Erythroblast (primary cell): ENCODE data around the gene SLC23A2.

Experiments used
- DNase-seq, 2 experiments: peaks; one replicate each; lab custom pipeline; 2025; lab: John Stamatoyannopoulos, UW
- GATA1 ChIP-seq: IDR thresholded peaks from 2 replicates; pipeline ENCODE4 v1.6.1; 2011; ENCODE audit warnings: low read depth, mild to moderate bottlenecking, control low read depth, low read length, moderate library complexity
- POLR2A ChIP-seq: IDR thresholded peaks from 2 replicates; pipeline ENCODE4 v1.6.1; 2011; ENCODE audit warnings: mild to moderate bottlenecking, low read length

SLC23A2 gene

DNA sequence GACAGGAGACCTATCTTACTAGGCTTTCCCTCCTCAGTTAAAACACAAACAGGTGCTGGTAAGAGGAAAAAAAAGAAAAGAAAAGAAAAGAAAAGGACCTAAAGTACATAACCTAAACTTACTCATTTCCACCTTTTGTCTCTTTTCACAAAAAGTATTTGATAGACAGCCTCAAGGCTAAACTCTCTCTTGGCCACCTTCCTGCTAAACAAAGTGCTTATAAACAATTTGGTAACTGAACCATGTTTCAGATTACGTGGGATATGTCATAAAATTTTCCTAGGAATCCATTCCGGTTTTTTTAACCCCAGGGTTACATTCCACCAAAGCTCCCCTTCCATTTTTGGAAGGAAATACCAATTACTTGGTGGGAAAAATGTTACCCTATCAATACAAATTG, 170.6 kb downstream of the SLC23A2 start:
- no peak for DNase-seq
- TF ChIP-seq POLR2A: no peak
- no peak for TF ChIP-seq GATA1

DNA sequence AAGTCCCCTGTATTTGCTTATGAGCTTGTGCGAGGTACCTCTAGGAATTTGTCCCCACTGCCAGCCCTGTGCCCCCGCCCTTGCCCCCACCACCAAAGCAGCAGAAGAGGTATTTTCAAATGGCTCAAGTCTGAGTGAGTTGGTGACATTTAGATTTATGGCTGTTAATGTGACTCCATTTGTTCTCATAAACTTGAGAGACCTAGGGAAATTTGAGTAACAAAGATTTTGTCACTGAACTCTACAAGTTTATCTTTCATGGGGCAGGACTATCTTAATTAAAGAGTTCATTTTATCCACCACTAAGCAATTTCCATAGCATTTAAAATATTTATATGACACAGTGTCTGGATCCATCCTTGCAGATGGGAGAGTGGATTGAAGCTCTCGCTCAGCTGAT, 171.1 kb downstream of the SLC23A2 start:
- DNase-seq: no peak
- no peak for TF ChIP-seq POLR2A

DNA sequence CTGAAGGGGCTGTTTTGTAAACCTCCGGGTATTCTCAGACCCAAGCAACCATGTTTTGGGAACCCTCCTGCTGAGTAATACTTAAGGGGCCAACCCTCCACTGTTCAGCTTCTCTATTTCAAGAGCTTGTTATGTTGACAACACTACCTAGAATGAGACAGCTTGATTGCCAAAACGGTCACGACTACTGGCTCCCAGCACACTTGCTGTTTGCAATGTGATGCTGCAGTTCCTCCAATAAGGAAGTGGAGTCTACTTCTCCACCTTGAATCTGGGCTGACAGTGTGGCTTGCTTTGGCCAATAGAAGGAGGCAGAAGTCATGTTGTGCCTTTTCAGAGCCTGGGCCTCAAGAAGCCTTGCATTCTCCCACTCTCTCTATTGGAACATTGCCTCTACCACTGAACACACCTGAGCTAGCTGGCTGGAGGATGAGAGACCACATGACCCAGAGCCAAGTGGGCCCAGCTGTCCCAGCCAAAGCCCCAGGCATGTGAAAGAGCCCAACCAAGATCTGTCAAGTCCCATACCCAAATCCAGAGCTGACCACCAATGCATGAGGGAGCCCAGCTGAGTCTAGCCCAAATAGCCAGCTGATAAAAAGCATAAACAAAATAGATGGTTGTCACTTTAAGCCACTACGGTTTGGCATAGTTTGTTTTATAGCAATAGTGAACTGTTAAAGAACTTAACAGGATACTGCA, 171.6 kb downstream of the SLC23A2 start:
- TF ChIP-seq GATA1: no peak
- no peak for TF ChIP-seq POLR2A

DNA sequence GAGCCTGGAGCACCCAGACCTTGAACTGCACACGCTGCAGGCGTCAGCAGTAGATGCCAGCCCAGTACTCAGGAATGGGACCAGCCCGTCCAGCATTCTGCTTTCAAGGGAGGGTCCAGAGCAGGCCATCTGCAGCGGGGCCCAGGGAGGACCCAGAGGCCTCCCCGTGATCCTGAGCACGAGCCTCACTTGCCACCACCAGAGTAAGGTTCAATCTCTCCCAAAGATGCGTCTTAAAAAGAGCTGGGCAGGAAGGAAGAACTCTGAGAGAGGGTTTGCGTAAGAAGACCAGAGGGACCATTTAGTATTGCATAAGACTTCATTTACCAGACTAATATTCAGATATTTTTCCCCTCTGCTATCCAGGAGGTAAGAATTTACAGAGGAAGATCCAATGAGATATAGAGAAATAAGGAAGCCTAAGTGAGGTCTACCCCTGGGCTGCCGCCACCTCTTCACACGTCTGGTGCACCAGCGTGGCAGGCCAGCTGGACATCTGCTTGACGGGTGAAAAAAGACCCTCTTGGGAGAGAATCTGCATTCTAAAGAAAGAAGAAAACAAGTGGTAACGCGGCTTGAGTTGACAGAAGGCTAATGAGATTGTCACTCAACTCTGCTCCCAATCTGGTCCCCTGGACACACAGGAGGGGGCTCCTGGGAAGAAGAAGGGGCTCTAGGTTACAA, 172.3 kb downstream of the SLC23A2 start:
- TF ChIP-seq GATA1 (no peak), POLR2A (no peak)
- DNase-seq: no peak

More for the DNA sequence above, 171.6 kb downstream of the SLC23A2 start:
- peak in 1 of 2 experiments; percentile 8 for DNase-seq

DNA sequence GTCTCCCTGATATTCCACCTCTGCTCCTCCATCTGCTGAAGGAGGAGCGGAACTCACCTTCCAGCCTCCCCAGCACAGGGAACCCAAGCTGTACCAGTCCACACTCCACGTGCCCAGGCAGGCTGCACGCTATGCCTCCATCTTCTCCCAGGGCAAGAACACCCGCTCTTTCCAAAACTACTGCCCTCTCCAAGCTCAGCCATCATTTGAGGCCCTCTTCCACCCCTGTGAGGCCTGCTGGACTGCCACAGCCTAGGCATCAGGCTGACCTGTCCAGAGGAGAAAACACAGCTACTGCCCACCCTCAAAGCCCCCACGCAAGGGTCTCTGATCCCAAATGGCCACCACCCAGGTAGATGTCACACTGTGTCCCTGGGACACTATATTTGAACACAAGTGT, 179.7 kb downstream of the SLC23A2 start:
- no peak for TF ChIP-seq POLR2A
- no peak for TF ChIP-seq GATA1
- DNase-seq: no peak

DNA sequence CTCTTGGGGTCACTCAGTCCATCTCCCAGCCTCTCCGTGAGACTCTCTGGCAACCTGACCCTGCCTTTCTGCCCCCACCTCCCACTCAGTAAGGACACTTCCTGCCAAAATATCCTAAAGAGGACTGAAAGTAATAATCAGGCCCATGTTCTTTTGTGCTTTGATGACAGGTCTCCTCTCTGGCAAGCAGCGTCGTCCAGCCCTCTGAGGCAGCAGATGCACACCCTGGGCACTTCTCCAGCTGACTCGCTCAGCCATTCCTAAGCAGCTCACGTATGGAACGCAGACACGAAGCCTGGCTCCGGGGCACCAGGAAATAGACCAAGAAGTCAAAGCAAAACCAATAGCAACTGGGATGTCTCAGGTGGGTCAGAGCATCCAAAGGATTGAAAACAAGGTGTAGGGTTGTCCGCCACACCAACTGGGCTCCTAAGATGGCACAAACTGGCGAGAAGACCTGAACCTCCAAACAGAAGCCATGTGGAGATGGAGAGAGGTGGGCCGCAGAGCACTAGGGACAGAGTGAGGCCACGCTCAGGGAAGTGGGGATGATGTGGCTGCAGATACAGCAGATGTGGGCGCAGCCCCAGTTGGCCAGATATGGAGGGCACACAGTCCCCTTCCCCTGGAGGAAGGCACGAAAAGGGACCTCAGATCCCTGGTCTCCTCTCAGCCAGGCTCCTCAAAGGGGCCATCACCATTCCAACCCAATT, 180.3 kb downstream of the SLC23A2 start:
- DNase-seq: no peak

DNA sequence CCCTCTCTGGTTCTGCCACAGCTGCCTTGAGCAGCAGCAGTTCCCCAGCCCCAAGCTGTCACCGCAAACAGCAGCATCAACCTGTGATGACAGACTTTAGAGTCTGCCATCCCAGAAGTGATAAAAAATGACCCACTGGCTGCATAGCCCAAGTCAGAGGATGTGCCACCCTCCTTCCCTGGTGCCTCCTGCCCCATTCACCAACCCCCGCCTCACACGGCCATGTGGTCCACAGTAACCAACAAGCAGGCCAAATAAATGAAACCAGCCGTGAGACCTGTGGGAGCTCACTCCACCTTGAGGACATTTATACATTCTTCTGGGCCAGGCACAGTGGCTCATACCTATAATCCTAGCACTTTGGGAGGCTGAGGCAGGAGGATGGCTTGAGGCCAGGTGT, 181.4 kb downstream of the SLC23A2 start:
- DNase-seq: no peak
- TF ChIP-seq POLR2A (no peak), GATA1 (no peak)

More for the DNA sequence above, 180.3 kb downstream of the SLC23A2 start:
- TF ChIP-seq POLR2A (no peak), GATA1 (no peak)

DNA sequence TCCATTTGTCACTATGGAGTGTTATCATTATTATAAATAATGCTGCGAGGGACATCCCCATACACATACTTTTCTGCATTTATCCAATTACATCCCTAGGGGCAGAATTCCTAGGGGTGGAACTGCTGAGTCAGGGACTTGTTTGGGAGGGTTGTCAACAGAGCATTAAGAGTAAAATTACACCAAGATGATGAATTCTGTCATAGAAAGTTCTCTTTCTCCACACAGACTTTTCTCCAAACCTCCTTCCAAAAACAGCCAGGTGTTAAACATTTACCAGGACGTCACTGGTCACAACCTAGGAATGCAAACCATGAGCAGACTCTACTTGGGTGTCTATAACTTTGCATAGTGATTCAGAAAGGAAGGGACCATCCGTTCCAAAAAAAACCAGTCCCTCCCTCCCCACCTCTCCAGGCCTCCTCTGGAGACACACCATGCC, 184.1 kb downstream of the SLC23A2 start:
- DNase-seq: no peak
- no peak for TF ChIP-seq POLR2A
- no peak for TF ChIP-seq GATA1

DNA sequence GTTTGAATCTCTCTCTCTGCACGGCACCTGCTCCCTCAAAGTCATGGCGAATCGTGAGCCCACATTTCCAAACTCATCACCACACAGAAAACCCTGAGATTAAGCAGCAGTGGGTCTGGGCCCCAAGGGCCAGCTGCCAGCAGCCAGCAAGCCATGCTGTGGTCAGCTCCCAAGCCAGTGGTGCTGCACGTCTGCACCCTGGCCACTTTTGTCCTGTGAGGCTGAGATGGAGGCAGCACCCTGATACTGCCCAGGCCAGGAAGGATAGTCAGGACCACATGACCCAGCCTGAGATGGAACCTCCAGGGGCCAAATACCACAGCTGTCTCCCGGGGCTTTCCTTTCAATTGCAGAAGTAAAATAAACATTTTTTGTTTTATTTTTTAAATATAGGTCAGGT, 185.7 kb downstream of the SLC23A2 start:
- TF ChIP-seq POLR2A (no peak), GATA1 (no peak)
- DNase-seq: no peak

DNA sequence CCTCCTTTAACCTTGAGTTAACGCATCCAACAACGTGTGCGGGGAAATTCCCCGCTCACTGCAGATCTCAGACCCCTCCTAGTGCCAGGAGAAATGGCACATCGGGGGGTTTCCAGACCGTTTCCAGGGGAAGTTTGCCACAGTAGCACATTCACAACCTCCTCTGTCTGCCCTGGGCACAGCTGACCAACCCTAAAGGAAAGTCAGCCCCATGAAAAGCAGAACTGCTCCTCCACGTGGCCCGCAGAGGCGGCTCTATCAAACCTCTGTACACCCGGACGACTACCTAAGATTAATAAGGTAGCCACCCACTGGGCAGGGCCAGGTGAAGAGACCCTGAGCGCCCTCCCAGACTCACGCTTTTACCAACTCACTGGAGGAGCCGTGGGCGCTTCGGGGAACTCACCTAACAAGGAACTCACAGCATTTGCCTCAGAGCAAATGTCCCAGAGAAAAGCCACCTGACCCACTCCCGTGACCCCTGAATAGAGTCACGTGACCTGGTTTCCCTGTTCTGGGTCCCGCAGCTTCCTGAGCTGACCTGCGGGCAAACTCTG, 186.5 kb downstream of the SLC23A2 start:
- DNase-seq: no peak
- TF ChIP-seq POLR2A (no peak), GATA1 (no peak)

DNA sequence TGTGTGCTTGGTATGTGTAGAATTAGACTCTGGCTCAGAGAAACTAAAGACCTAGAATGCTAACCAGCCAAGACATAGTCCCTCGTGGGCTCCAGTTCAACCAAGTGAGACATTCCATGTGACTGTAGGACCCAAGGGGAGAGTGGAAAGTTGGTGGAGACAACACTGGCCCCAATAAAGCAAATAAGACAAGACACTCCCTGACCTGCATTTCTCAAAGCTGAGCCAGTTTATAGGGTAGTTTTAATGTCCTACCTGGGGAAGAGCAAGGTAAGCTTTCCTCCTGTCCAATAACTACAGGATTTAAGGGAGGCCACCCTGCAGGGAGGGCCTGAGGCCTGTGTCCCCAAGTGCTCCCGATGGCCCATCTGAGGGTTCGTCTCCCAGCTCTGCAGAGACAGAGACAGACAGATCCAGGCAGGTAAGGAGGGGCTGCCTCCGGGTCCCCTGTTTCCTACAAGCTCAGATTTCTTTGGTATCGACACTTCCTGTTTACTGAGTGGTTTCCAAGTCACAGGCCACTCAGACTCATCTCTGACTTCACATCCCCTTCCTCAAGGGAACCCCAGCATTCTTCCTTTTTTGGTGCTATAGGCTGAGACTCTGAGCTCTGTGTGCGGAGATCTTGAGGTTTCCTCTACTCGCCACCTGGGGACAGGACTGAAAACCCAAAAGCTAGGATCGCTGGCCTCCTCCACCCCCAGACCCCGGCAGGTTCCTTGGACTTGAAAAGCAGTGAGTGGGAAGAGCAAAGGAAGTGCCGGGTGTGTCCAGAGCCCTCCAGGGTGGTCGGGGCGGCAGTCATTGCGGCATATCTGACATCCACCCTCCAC, 187.2 kb downstream of the SLC23A2 start:
- no peak for DNase-seq
- TF ChIP-seq GATA1: no peak
- TF ChIP-seq POLR2A: no peak

DNA sequence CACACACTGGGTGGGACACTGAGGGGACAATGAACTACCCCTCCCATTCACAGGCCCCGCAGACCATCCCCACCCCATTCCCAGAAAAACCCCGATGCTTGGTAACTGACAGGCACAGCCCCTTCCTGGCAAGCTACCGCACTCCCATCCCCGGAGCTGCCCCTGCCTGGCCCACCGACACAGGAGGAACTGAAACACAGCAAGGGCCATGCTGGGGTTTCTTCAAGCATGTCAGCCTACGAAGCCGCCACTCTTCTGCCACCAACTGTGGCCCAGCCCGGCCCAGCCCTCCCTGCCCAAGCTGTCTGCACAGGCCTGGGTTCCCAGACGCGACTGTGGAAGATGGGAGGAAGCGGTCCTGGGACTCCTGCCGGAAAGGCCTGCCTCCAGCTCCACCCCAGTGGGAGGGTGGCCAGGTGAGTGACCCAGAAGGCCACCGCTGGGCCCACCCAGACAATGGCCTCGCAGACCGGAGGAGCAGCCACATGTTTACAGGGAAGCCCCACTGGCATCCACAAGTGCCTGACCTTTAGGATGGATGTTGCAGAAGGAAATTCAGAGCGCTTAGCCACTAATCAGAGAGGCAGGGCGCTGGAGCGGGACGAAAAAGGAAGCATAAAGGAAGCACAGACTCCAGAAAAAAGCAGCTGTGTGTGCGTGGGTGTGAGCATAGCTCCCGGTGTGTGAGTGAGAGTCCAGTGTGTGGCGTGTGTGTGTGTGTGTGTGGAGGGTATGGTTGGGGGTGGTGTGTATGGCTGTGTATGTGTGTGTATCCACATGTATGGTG, 188.0 kb downstream of the SLC23A2 start:
- TF ChIP-seq GATA1 (no peak), POLR2A (no peak)
- no peak for DNase-seq
